Endothelial cell (in vitro differentiated cells): ENCODE results near the gene CLDN1. TPM values are rescaled to one million over a fixed set of nuclear protein-coding genes. Genes with fewer than 3 reads are reported as not detected.
"Not testable (repeated sequence)": the region's sequence is repeated elsewhere in the genome, so short reads cannot be mapped to it uniquely, and the experiment has no call there.

ENCODE experiments used
- DNase-seq: peaks from one replicate; pipeline ENCODE4 v3.0.0; 2021; ENCODE audit warnings: low spot score
- H3K27ac Mint-ChIP-seq: one replicate; pipeline ENCODE4 v1.8.0; 2021; ENCODE audit warnings: mixed read lengths, inconsistent platforms; ENCODE audit not compliant: unreplicated experiment
- H3K27me3 Mint-ChIP-seq: one replicate; pipeline ENCODE4 v1.8.0; 2021; ENCODE audit warnings: mild to moderate bottlenecking, moderate library complexity, mixed read lengths, inconsistent platforms; ENCODE audit not compliant: unreplicated experiment
- H3K36me3 Mint-ChIP-seq: one replicate; pipeline ENCODE4 v1.8.0; 2021; ENCODE audit warnings: mild to moderate bottlenecking, low read depth, mixed read lengths, inconsistent platforms; ENCODE audit not compliant: unreplicated experiment
- H3K4me1 Mint-ChIP-seq: one replicate; pipeline ENCODE4 v1.8.0; 2021; ENCODE audit warnings: mild to moderate bottlenecking, mixed read lengths, inconsistent platforms; ENCODE audit not compliant: unreplicated experiment
- H3K4me3 Mint-ChIP-seq: one replicate; pipeline ENCODE4 v1.8.0; 2021; ENCODE audit warnings: mild to moderate bottlenecking, mixed read lengths, inconsistent platforms; ENCODE audit not compliant: unreplicated experiment
- H3K9me3 Mint-ChIP-seq: one replicate; pipeline ENCODE4 v1.8.0; 2021; ENCODE audit warnings: mixed read lengths, inconsistent platforms; ENCODE audit not compliant: unreplicated experiment
- CTCF ChIP-seq: fragments of 200-600 bp; sonication (generic); IDR thresholded peaks from one replicate; pipeline ENCODE4 v1.5.0; 2021; ENCODE audit warnings: antibody characterized with exemption; ENCODE audit not compliant: unreplicated experiment
- total RNA-seq: library from RNA; stranded (reverse); fragmentation: NEBNext Ultra II Directional; extraction: Animal tissue kit (Norgen Biotek cat#: 25700); gene quantifications from one replicate; pipeline ENCODE4 v1.2.1, GENCODE V29; 2021; ENCODE audit not compliant: unreplicated experiment

The CLDN1 gene
- total RNA-seq, 1 donor from 2014 or later = 0.13 TPM

- Mint-ChIP-seq H3K4me3 (no peak overlapping the region), H3K36me3 (no peaks in the 10 kb centered on the region), H3K9me3 (no peaks in the 10 kb centered on the region), H3K27me3 (no peaks in the 10 kb centered on the region), H3K4me1 (peaks cover 16% of the 10 kb centered on the region), H3K27ac (peak overlapping the region; percentile 13)
- no peak for TF ChIP-seq CTCF
- DNase-seq = no peak
Observed at GRCh38 chr3:190272747-190273146, 49.5 kb downstream of the CLDN1 start.

DNA sequence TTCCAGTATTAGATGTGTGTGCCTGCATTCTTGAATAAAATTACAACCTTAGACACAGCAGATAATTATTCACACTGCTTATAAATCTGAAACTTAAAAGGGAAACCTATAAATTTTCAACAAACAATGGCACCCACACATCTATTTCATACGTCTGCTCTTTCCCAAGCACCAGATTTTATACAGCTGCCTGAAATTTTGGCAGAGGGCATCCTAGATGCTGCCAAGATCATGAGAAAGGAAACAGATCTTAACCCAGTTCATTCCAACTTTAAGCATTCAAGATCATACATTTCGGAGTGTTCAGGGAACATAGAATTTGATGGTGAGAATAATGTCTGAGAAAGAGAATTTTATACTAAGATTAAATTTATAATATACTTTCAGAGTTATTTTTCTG, 53.1 kb downstream of the CLDN1 start:
- DNase-seq = no peak
- Mint-ChIP-seq H3K9me3 (no peaks in the 10 kb centered on the region), H3K4me1 (peaks cover 16% of the 10 kb centered on the region), H3K27ac (no peak overlapping the region), H3K36me3 (no peaks in the 10 kb centered on the region), H3K27me3 (no peaks in the 10 kb centered on the region), H3K4me3 (no peak overlapping the region)
- TF ChIP-seq CTCF = no peak

GRCh38 chr3:190267464-190267863, 54.8 kb downstream of the CLDN1 start:
- H3K9me3 Mint-ChIP-seq, H3K4me3 Mint-ChIP-seq, H3K27ac Mint-ChIP-seq, H3K27me3 Mint-ChIP-seq, H3K36me3 Mint-ChIP-seq, H3K4me1 Mint-ChIP-seq, DNase-seq: not testable (repeated sequence)

DNA sequence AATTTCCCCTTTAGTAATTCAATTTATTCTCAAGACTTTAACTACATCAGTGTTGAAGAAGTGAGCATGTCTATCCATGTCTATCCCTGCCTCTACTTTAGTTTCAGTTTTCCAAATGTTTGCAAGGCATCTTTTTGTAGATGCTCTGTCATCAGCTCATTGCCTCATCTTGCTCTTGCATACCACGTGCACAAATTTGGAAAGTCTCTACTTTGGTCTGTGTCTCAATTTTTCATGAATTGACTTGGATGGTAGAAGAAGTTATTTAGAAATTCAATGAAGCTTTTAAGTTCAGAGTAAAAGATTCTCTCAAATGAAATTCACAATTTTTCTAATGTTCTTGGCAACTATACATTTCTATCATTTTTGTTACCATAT, 55.3 kb downstream of the CLDN1 start:
- Mint-ChIP-seq H3K27ac (no peak overlapping the region), H3K27me3 (no peaks in the 10 kb centered on the region), H3K4me3 (no peak overlapping the region), H3K9me3 (no peaks in the 10 kb centered on the region), H3K36me3 (no peaks in the 10 kb centered on the region), H3K4me1 (peaks cover 5% of the 10 kb centered on the region)
- DNase-seq = no peak
- TF ChIP-seq CTCF = no peak

- no peak for DNase-seq
- Mint-ChIP-seq H3K9me3 (no peaks in the 10 kb centered on the region), H3K4me1 (no peaks in the 10 kb centered on the region), H3K36me3 (no peaks in the 10 kb centered on the region), H3K27me3 (no peaks in the 10 kb centered on the region), H3K4me3 (no peak overlapping the region), H3K27ac (no peak overlapping the region)
- no peak for TF ChIP-seq CTCF
Observed at GRCh38 chr3:190266265-190266912, 55.9 kb downstream of the CLDN1 start.
